Measurements from ENCODE around the gene CEP192.

The CEP192 gene

GRCh38 chr18:13147130-13147529 is 156.0 kb downstream of the CEP192 start:
- H3K4me1 ChIP-seq, result no peaks in the 10 kb centered on the region
- no peak overlapping the region for H3K4me2 ChIP-seq (ENCODE audit: low read length)

GRCh38 chr18:13151656-13152055 is 160.5 kb downstream of the CEP192 start:
- no peak for TF ChIP-seq CTCF (IDR thresholded peaks at IDR 0.05)
- H3K4me1 ChIP-seq, result no peaks in the 10 kb centered on the region
- H3K27ac ChIP-seq, result no peak overlapping the region
- no peaks in the 10 kb centered on the region for H3K79me2 ChIP-seq
- no peaks in the 10 kb centered on the region for H3K36me3 ChIP-seq (ENCODE audit: control insufficient read depth, insufficient read depth, low read length)
- no peaks in the 10 kb centered on the region for H3K27me3 ChIP-seq (ENCODE audit: control insufficient read depth, insufficient read depth, low read length)
- no peaks in the 10 kb centered on the region for H3K9me3 ChIP-seq (ENCODE audit: control insufficient read depth, low read length)
- no peak overlapping the region for H3K4me2 ChIP-seq (ENCODE audit: low read length)
- H2AFZ ChIP-seq, result no peak overlapping the region
- no peak overlapping the region for H3K4me3 ChIP-seq (ENCODE audit: low read depth, low read length)
- no peak overlapping the region for H3K9ac ChIP-seq

More at GRCh38 chr18:13147130-13147529, 156.0 kb downstream of the CEP192 start:
- Histone ChIP-seq H3K4me3 (ENCODE audit: low read depth, low read length) (no peak overlapping the region), H3K27me3 (ENCODE audit: control insufficient read depth, insufficient read depth, low read length) (no peaks in the 10 kb centered on the region), H2AFZ (no peak overlapping the region), H3K36me3 (ENCODE audit: control insufficient read depth, insufficient read depth, low read length) (no peaks in the 10 kb centered on the region), H3K9ac (no peak overlapping the region), H3K9me3 (ENCODE audit: control insufficient read depth, low read length) (no peaks in the 10 kb centered on the region), H3K27ac (no peak overlapping the region), H3K79me2 (no peaks in the 10 kb centered on the region)
- no peak for TF ChIP-seq CTCF (IDR thresholded peaks at IDR 0.05)

- TF ChIP-seq CTCF (IDR thresholded peaks at IDR 0.05), result no peak
- no peak overlapping the region for H3K9ac ChIP-seq
- no peaks in the 10 kb centered on the region for H3K27me3 ChIP-seq (ENCODE audit: control insufficient read depth, insufficient read depth, low read length)
- no peaks in the 10 kb centered on the region for H3K9me3 ChIP-seq (ENCODE audit: control insufficient read depth, low read length)
- no peaks in the 10 kb centered on the region for H3K36me3 ChIP-seq (ENCODE audit: control insufficient read depth, insufficient read depth, low read length)
- H3K4me1 ChIP-seq, result no peaks in the 10 kb centered on the region
- H3K4me2 ChIP-seq (ENCODE audit: low read length), result no peak overlapping the region
- no peak overlapping the region for H2AFZ ChIP-seq
- no peaks in the 10 kb centered on the region for H3K79me2 ChIP-seq
- H3K4me3 ChIP-seq (ENCODE audit: low read depth, low read length), result no peak overlapping the region
- no peak overlapping the region for H3K27ac ChIP-seq
Observed at GRCh38 chr18:13158428-13158827, 167.3 kb downstream of the CEP192 start.

GRCh38 chr18:13159579-13159978 is 168.4 kb downstream of the CEP192 start:
- Histone ChIP-seq H3K27me3 (ENCODE audit: control insufficient read depth, insufficient read depth, low read length) (no peaks in the 10 kb centered on the region), H3K4me3 (ENCODE audit: low read depth, low read length) (no peak overlapping the region), H3K79me2 (no peaks in the 10 kb centered on the region), H2AFZ (no peak overlapping the region), H3K9ac (no peak overlapping the region), H3K36me3 (ENCODE audit: control insufficient read depth, insufficient read depth, low read length) (no peaks in the 10 kb centered on the region), H3K4me2 (ENCODE audit: low read length) (no peak overlapping the region), H3K27ac (no peak overlapping the region), H3K4me1 (no peaks in the 10 kb centered on the region), H3K9me3 (ENCODE audit: control insufficient read depth, low read length) (no peaks in the 10 kb centered on the region)
- peak; percentile 53 for TF ChIP-seq CTCF (IDR thresholded peaks at IDR 0.05)

- no peak overlapping the region for H3K4me3 ChIP-seq (ENCODE audit: low read depth, low read length)
- no peaks in the 10 kb centered on the region for H3K27me3 ChIP-seq (ENCODE audit: control insufficient read depth, insufficient read depth, low read length)
- H3K4me2 ChIP-seq (ENCODE audit: low read length), result no peak overlapping the region
- no peak for TF ChIP-seq CTCF (IDR thresholded peaks at IDR 0.05)
- no peaks in the 10 kb centered on the region for H3K9me3 ChIP-seq (ENCODE audit: control insufficient read depth, low read length)
- no peaks in the 10 kb centered on the region for H3K79me2 ChIP-seq
- no peak overlapping the region for H2AFZ ChIP-seq
- H3K27ac ChIP-seq, result no peak overlapping the region
- H3K36me3 ChIP-seq (ENCODE audit: control insufficient read depth, insufficient read depth, low read length), result no peaks in the 10 kb centered on the region
- no peak overlapping the region for H3K9ac ChIP-seq
- no peaks in the 10 kb centered on the region for H3K4me1 ChIP-seq
Observed at GRCh38 chr18:13161276-13161899, 170.2 kb downstream of the CEP192 start.

Measured in parathyroid adenoma (tissue), 2 donors.